Liver (tissue), 9 donors: ENCODE data around the gene CCBE1. TPM values are rescaled to one million over a fixed set of nuclear protein-coding genes. Genes with fewer than 3 reads are reported as not detected.

Experiments
- DNase-seq: peaks from one replicate; pipeline ENCODE4 v3.0.0-alpha.2; 2017; ENCODE audit warnings: low spot score
- H3K27ac ChIP-seq, 2 donors: one replicate each; pipeline ENCODE4 v1.7.0; 2013; ENCODE audit warnings: inconsistent platforms in 2 of 2, low read length in 2 of 2, control low read depth in 1 of 2, low read depth in 1 of 2, mild to moderate bottlenecking in 1 of 2
- H3K27me3 ChIP-seq, 4 donors: one replicate each; pipeline versions ENCODE4 v1.6.1 to v1.7.0; 2013; ENCODE audit warnings: low read length in 3 of 4, inconsistent platforms in 1 of 4, mild to moderate bottlenecking in 1 of 4, moderate library complexity in 1 of 4; ENCODE audit not compliant: control insufficient read depth in 4 of 4, insufficient read depth in 4 of 4
- H3K36me3 ChIP-seq, 4 donors: one replicate each; pipeline versions ENCODE4 v1.6.1 to v1.7.0; 2013; ENCODE audit warnings: low read length in 3 of 4, mild to moderate bottlenecking in 3 of 4, low read depth in 1 of 4, moderate library complexity in 1 of 4; ENCODE audit not compliant: control insufficient read depth in 4 of 4, insufficient read depth in 3 of 4
- H3K4me1 ChIP-seq, 4 donors: one replicate each; pipeline versions ENCODE4 v1.6.1 to v1.7.0; 2013; ENCODE audit warnings: low read length in 3 of 4, mild to moderate bottlenecking in 3 of 4, moderate library complexity in 1 of 4; ENCODE audit not compliant: control insufficient read depth in 4 of 4, insufficient read depth in 4 of 4
- H3K4me3 ChIP-seq, 3 donors: one replicate each; pipeline versions ENCODE4 v1.6.1 to v1.7.0; 2013; ENCODE audit warnings: low read length in 3 of 3, control low read depth in 1 of 3, low read depth in 1 of 3, mild to moderate bottlenecking in 1 of 3
- H3K9ac ChIP-seq, 2 donors: one replicate each; pipeline ENCODE4 v1.7.0; 2013; ENCODE audit warnings: low read length in 2 of 2, mild to moderate bottlenecking in 2 of 2, moderate library complexity in 2 of 2, control low read depth in 1 of 2, low read depth in 1 of 2
- H3K9me3 ChIP-seq, 4 donors: one replicate each; pipeline versions ENCODE4 v1.6.1 to v1.7.0; 2013; ENCODE audit warnings: low read length in 3 of 4; ENCODE audit not compliant: control insufficient read depth in 4 of 4
- CTCF ChIP-seq: fragments of 150-350 bp; IDR thresholded peaks from 2 replicates; pipeline ENCODE4 v1.5.1; 2017; ENCODE audit warnings: improper control_type of control experiment, low read depth, low read length; ENCODE audit not compliant: missing input control
- EGR1 ChIP-seq, 2 donors: IDR thresholded peaks; 2 replicates each; pipeline ENCODE4 v1.6.1; 2016 to 2018; ENCODE audit warnings: antibody characterized with exemption in 2 of 2, low read depth in 2 of 2
- FOXA1 ChIP-seq: IDR thresholded peaks from 2 replicates; pipeline ENCODE4 v1.6.1; 2016; ENCODE audit warnings: antibody characterized with exemption
- FOXA2 ChIP-seq: IDR thresholded peaks from 2 replicates; pipeline ENCODE4 v1.6.1; 2016; ENCODE audit warnings: antibody characterized with exemption
- GABPA ChIP-seq, 2 donors: IDR thresholded peaks in 1 of 2; conservative IDR thresholded peaks in 1 of 2; 2 replicates each; pipeline ENCODE4 v1.6.1; 2016; ENCODE audit warnings: antibody characterized with exemption in 2 of 2, mild to moderate bottlenecking in 1 of 2, moderate library complexity in 1 of 2
- HNF4G ChIP-seq: IDR thresholded peaks from 2 replicates; pipeline ENCODE4 v1.6.1; 2016; ENCODE audit warnings: antibody characterized with exemption
- JUND ChIP-seq, 2 donors: IDR thresholded peaks; 2 replicates each; pipeline ENCODE4 v1.6.1; 2016; ENCODE audit warnings: antibody characterized with exemption in 2 of 2
- NR2F2 ChIP-seq: IDR thresholded peaks from 2 replicates; pipeline ENCODE4 v1.6.1; 2016; ENCODE audit warnings: antibody characterized with exemption
- RAD21 ChIP-seq, 2 donors: IDR thresholded peaks; 2 replicates each; pipeline ENCODE4 v1.6.1; 2016; ENCODE audit warnings: antibody characterized with exemption in 2 of 2, mild to moderate bottlenecking in 2 of 2
- RXRA ChIP-seq, 2 donors: IDR thresholded peaks; 2 replicates each; pipeline ENCODE4 v1.6.1; 2017 to 2018; ENCODE audit warnings: antibody characterized with exemption in 2 of 2, mild to moderate bottlenecking in 1 of 2
- SP1 ChIP-seq: IDR thresholded peaks from 2 replicates; pipeline ENCODE4 v1.6.1; 2018; ENCODE audit warnings: antibody characterized with exemption, mild to moderate bottlenecking
- TAF1 ChIP-seq: conservative IDR thresholded peaks from 2 replicates; pipeline ENCODE4 v1.6.1; 2016; ENCODE audit warnings: antibody characterized with exemption, mild to moderate bottlenecking
- YY1 ChIP-seq: IDR thresholded peaks from 2 replicates; pipeline ENCODE4 v1.6.1; 2016; ENCODE audit warnings: antibody characterized with exemption, mild to moderate bottlenecking
- ZBTB33 ChIP-seq: IDR thresholded peaks from 2 replicates; pipeline ENCODE4 v1.6.1; 2016; ENCODE audit warnings: antibody characterized with exemption
- WGBS: extraction: QIAGEN DNeasy Blood & Tissue Kit; methylation state at CpG from one replicate; pipeline ENCODE4 v1.1.7; 2013; 5-methylcytosine and 5-hydroxymethylcytosine counted together
- polyA plus RNA-seq, 2 donors: library from polyadenylated mRNA; stranded (reverse) in 1 of 2; unstranded in 1 of 2; fragments of 200-250 nt in 1 of 2; fragments of >200 nt in 1 of 2; fragmentation: Nextera tagmentation in 1 of 2; extraction: Ambion mirVana in 1 of 2; gene quantifications; one replicate each; pipeline versions ENCODE4 v1.2.1 to v1.2.3, GENCODE V29; 2013 to 2015
- total RNA-seq, 2 donors: library from RNA; depleted of rRNA; stranded (reverse); fragments of >200 nt; gene quantifications; one replicate each; pipeline ENCODE4 v1.2.3, GENCODE V29; 2014
- TF ChIP-seq, protein P1 (sequence below): IDR thresholded peaks from 2 replicates; pipeline ENCODE4 v1.6.1; 2016; ENCODE audit warnings: antibody characterized with exemption
- TF ChIP-seq, protein P2 (sequence below): IDR thresholded peaks from 2 replicates; pipeline ENCODE4 v1.6.1; 2016; ENCODE audit warnings: antibody characterized with exemption
- donor health status: healthy.
- donor health status: healthy.
- donor health status: healthy.
- donor health status: healthy.
- donor health status: healthy.

Gene CCBE1
- total and polyA plus RNA-seq, 4 donors, result 1.8 to 2.6 (median 2.2) TPM

DNA sequence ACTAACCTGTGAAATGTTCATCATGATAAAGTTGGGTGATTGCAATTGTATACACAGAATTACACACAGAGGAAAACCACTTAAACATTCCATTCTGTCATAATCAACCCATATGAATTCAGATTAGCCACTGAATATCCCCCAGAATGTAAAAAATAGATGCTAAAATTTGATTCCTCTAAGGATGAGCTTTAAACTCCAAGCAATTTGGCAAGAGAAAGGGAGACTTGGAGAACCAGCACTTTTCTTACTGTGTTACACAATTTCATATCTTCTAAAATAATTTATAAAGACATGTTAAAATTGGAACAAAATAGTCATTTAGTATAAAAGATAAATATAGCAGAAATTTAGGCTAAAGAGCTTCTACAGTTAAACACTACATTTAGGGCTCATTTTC lies 191.9 kb downstream of the CCBE1 start:
- peaks cover 0 to 3% (median 0%) of the 10 kb centered on the region in 4 donors for H3K9me3 ChIP-seq
- no peak for TF ChIP-seq GABPA (IDR thresholded peaks at IDR 0.05 in 1 of 2, conservative IDR thresholded peaks at IDR 0.05 in 1 of 2)
- no peak for TF ChIP-seq SP1
- TF ChIP-seq TAF1, result no peak
- no peak for TF ChIP-seq CTCF
- TF ChIP-seq, protein P1, sequence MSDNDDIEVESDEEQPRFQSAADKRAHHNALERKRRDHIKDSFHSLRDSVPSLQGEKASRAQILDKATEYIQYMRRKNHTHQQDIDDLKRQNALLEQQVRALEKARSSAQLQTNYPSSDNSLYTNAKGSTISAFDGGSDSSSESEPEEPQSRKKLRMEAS, result no peak
- TF ChIP-seq, protein P2, sequence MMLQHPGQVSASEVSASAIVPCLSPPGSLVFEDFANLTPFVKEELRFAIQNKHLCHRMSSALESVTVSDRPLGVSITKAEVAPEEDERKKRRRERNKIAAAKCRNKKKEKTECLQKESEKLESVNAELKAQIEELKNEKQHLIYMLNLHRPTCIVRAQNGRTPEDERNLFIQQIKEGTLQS, result no peak
- TF ChIP-seq RAD21 (IDR thresholded peaks at IDR 0.05), result no peak
- TF ChIP-seq NR2F2, result no peak
- TF ChIP-seq JUND (IDR thresholded peaks at IDR 0.05), result no peak
- no peak for TF ChIP-seq ZBTB33
- H3K27ac ChIP-seq, result no peak overlapping the region
- no peak overlapping the region for H3K4me3 ChIP-seq
- no peak overlapping the region for H3K9ac ChIP-seq
- DNase-seq, result no peak
- H3K36me3 ChIP-seq, result no peaks in the 10 kb centered on the region
- no peaks in the 10 kb centered on the region for H3K4me1 ChIP-seq
- peaks cover 0 to 4% (median 0%) of the 10 kb centered on the region in 4 donors for H3K27me3 ChIP-seq

DNA sequence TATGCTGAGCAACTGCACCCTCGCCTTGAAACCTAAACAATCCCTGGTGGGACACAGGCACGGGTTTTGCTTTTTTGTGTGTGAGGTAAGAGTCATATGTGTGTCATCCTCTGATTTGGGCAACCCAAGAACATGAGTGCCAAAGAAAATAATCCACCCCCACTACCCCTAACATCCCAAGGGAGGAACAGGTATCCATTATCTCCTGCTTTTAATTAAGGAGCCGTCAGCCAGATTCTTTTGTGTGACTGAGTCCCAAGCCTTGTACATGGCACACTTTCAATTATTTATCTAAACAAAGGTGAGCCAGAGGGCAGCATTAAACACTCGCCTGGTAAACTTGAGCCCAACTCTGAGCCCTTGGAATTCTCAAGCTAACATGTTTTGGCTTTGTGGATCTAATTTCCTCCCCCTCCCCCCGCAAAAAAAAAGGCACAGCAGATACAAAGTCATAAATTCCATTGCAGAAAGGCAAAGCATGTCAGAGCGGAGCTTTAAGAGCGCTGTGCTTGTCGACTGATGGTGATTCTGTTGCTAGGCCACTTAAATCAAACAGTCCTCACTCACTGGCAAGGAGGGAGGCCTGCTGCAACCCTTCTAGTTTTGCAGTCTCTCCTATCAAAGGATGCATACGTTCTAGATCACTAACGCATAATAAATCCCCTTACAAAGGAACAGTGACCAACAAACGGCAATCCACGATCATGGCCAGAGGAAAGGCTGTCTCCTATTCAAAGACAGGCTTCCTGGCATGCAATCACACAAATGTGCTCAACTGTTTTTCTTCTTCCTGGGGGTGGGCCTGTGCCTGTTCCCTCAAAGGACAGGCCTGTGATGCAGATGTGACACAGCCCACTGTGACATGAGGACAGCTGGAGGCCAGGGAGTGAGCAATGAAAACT lies 194.7 kb downstream of the CCBE1 start:
- no peak overlapping the region for H3K4me3 ChIP-seq
- H3K9ac ChIP-seq, result no peak overlapping the region
- DNase-seq, result no peak
- H3K4me1 ChIP-seq, result no peaks in the 10 kb centered on the region
- TF ChIP-seq JUND (IDR thresholded peaks at IDR 0.05), result peak; percentile 25 to 56
- no peak for TF ChIP-seq SP1
- peak; percentile 12 for TF ChIP-seq NR2F2
- H3K36me3 ChIP-seq, result no peaks in the 10 kb centered on the region
- H3K27ac ChIP-seq, result peak overlapping the region; percentile 21 to 78
- peaks cover 0 to 3% (median 0%) of the 10 kb centered on the region in 4 donors for H3K9me3 ChIP-seq
- WGBS, result 57% methylated on average over 12 of the region's 12 CpGs
- peaks cover 0 to 7% (median 0%) of the 10 kb centered on the region in 4 donors for H3K27me3 ChIP-seq

- Histone ChIP-seq H3K27ac (peak overlapping the region in 1 of 2 donors; percentile 19), H3K4me1 (no peaks in the 10 kb centered on the region), H3K27me3 (peaks cover 0 to 5% (median 0%) of the 10 kb centered on the region in 4 donors), H3K36me3 (no peaks in the 10 kb centered on the region), H3K9me3 (peaks cover 0 to 3% (median 0%) of the 10 kb centered on the region in 4 donors), H3K9ac (no peak overlapping the region), H3K4me3 (no peak overlapping the region)
- DNase-seq, result no peak
- TF ChIP-seq CTCF (no peak), YY1 (no peak), HNF4G (no peak), NR2F2 (no peak), SP1 (no peak), JUND (IDR thresholded peaks at IDR 0.05) (no peak), RXRA (IDR thresholded peaks at IDR 0.05) (no peak), GABPA (IDR thresholded peaks at IDR 0.05 in 1 of 2, conservative IDR thresholded peaks at IDR 0.05 in 1 of 2) (no peak), RAD21 (IDR thresholded peaks at IDR 0.05) (no peak), FOXA2 (no peak), EGR1 (IDR thresholded peaks at IDR 0.05; ENCODE audit: low read depth in 2 of 2) (no peak), TAF1 (no peak), FOXA1 (no peak), ZBTB33 (no peak)
- TF ChIP-seq, protein P1, result no peak
- WGBS, result 73% methylated on average over 6 of the region's 6 CpGs
Measured at GRCh38 chr18:59501920-59502273, 195.3 kb downstream of the CCBE1 start.
